ENCODE results near the gene DTNBP1. TPM values are rescaled to one million over a fixed set of nuclear protein-coding genes. Genes with fewer than 3 reads are reported as not detected.

DTNBP1 gene
- total and polyA plus RNA-seq, 4 donors, result 3.1 to 6.0 (median 4.3) TPM

DNA sequence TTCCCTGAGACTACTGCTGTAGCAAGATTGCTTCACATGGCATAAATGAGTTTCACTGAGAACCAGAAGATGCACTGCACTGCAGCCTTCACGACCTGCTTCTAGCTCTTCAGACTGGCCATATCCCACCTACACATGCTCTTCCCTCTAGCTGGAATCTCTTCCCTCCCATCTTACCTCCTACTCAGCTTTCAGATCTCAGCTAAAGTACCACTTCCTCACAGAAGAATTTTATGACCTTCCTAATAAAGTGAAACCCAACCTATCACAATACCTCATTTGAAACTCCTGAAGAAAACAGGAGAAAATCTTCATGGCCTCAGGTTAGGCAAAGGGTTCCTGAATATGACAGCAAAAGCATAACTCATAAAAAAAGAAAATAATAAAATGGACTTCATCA, 99.9 kb downstream of the DTNBP1 start:
- WGBS, result 85% methylated on average over 1 of the region's 1 CpG
- H3K27ac ChIP-seq (ENCODE audit: low read depth in 1 of 2, low read length in 2 of 2), result no peak overlapping the region
- DNase-seq (ENCODE audit: low spot score), result no peak

DNA sequence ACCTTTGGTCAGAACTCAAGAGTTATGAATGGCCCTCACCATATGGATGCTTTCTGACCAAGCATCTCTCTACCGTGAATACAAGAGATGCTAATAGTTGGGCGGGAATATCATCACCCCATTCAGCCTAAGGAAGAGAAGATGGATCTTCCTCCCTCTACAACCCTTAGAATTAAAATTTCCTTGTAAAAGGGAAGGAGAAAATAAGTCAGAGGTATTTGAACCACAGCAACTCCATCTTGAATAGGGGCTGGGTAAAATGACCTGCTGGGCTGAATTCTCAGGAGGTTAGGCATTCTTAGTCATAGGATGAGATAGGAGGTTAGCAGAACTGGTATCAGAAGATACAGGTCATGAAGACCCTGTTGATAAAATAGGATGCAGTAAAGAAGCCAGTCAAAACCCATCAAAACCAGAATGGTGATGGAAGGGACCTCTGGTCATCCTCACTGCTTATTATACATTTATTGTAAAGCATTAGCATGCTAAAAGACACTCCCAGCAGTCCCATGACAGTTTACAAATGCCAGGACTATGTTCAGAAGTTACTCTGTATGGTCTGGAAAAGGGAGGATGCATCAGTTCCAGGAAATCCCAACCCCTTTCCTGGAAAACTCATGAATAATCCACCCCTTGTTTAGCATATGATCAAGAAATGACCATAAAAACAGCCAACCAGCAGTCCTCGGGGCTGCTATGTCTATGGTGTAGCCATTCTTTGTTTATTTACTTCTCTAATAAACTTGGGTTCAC, 101.2 kb downstream of the DTNBP1 start:
- DNase-seq (ENCODE audit: low spot score), result no peak
- TF ChIP-seq GABPA (IDR thresholded peaks at IDR 0.05 in 1 of 2, conservative IDR thresholded peaks at IDR 0.05 in 1 of 2), result no peak
- TF ChIP-seq FOXA2 (IDR thresholded peaks at IDR 0.05), result no peak
- TF ChIP-seq, protein P1, sequence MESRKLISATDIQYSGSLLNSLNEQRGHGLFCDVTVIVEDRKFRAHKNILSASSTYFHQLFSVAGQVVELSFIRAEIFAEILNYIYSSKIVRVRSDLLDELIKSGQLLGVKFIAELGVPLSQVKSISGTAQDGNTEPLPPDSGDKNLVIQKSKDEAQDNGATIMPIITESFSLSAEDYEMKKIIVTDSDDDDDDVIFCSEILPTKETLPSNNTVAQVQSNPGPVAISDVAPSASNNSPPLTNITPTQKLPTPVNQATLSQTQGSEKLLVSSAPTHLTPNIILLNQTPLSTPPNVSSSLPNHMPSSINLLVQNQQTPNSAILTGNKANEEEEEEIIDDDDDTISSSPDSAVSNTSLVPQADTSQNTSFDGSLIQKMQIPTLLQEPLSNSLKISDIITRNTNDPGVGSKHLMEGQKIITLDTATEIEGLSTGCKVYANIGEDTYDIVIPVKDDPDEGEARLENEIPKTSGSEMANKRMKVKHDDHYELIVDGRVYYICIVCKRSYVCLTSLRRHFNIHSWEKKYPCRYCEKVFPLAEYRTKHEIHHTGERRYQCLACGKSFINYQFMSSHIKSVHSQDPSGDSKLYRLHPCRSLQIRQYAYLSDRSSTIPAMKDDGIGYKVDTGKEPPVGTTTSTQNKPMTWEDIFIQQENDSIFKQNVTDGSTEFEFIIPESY (IDR thresholded peaks at IDR 0.05), result no peak
- TF ChIP-seq EGR1 (IDR thresholded peaks at IDR 0.05; ENCODE audit: low read depth in 2 of 2), result no peak
- no peak for TF ChIP-seq RAD21 (IDR thresholded peaks at IDR 0.05)
- no peak for TF ChIP-seq NR2F2 (IDR thresholded peaks at IDR 0.05)
- TF ChIP-seq, protein P2, sequence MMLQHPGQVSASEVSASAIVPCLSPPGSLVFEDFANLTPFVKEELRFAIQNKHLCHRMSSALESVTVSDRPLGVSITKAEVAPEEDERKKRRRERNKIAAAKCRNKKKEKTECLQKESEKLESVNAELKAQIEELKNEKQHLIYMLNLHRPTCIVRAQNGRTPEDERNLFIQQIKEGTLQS (IDR thresholded peaks at IDR 0.05), result no peak
- TF ChIP-seq, protein P3, sequence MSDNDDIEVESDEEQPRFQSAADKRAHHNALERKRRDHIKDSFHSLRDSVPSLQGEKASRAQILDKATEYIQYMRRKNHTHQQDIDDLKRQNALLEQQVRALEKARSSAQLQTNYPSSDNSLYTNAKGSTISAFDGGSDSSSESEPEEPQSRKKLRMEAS (IDR thresholded peaks at IDR 0.05), result no peak
- no peak for TF ChIP-seq RXRA (IDR thresholded peaks at IDR 0.05)
- TF ChIP-seq JUND (IDR thresholded peaks at IDR 0.05), result no peak
- TF ChIP-seq, protein P4, sequence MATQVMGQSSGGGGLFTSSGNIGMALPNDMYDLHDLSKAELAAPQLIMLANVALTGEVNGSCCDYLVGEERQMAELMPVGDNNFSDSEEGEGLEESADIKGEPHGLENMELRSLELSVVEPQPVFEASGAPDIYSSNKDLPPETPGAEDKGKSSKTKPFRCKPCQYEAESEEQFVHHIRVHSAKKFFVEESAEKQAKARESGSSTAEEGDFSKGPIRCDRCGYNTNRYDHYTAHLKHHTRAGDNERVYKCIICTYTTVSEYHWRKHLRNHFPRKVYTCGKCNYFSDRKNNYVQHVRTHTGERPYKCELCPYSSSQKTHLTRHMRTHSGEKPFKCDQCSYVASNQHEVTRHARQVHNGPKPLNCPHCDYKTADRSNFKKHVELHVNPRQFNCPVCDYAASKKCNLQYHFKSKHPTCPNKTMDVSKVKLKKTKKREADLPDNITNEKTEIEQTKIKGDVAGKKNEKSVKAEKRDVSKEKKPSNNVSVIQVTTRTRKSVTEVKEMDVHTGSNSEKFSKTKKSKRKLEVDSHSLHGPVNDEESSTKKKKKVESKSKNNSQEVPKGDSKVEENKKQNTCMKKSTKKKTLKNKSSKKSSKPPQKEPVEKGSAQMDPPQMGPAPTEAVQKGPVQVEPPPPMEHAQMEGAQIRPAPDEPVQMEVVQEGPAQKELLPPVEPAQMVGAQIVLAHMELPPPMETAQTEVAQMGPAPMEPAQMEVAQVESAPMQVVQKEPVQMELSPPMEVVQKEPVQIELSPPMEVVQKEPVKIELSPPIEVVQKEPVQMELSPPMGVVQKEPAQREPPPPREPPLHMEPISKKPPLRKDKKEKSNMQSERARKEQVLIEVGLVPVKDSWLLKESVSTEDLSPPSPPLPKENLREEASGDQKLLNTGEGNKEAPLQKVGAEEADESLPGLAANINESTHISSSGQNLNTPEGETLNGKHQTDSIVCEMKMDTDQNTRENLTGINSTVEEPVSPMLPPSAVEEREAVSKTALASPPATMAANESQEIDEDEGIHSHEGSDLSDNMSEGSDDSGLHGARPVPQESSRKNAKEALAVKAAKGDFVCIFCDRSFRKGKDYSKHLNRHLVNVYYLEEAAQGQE (IDR thresholded peaks at IDR 0.05), result no peak
- TF ChIP-seq SP1 (IDR thresholded peaks at IDR 0.05), result no peak
- TF ChIP-seq FOXA1 (IDR thresholded peaks at IDR 0.05), result no peak
- TF ChIP-seq HNF4A (conservative IDR thresholded peaks at IDR 0.05), result no peak
- no peak for TF ChIP-seq TAF1 (conservative IDR thresholded peaks at IDR 0.05)
- no peak overlapping the region for H3K9ac ChIP-seq (ENCODE audit: low read depth in 1 of 2, low read length in 2 of 2)
- H3K27ac ChIP-seq (ENCODE audit: low read depth in 1 of 2, low read length in 2 of 2), result no peak overlapping the region
- H3K9me3 ChIP-seq (ENCODE audit: control insufficient read depth in 4 of 4, low read length in 3 of 4), result no peaks in the 10 kb centered on the region
- no peaks in the 10 kb centered on the region for H3K4me1 ChIP-seq (ENCODE audit: control insufficient read depth in 4 of 4, insufficient read depth in 4 of 4, low read length in 3 of 4)
- 94% methylated on average over 3 of the region's 3 CpGs for WGBS
- no peaks in the 10 kb centered on the region for H3K36me3 ChIP-seq (ENCODE audit: control insufficient read depth in 4 of 4, insufficient read depth in 3 of 4, low read depth in 1 of 4, low read length in 3 of 4)
- no peaks in the 10 kb centered on the region for H3K27me3 ChIP-seq (ENCODE audit: control insufficient read depth in 4 of 4, insufficient read depth in 4 of 4, low read length in 3 of 4)
- no peak overlapping the region for H3K4me3 ChIP-seq (ENCODE audit: low read depth in 1 of 3, low read length in 3 of 3)

More for the DNA sequence above, 99.9 kb downstream of the DTNBP1 start:
- Histone ChIP-seq H3K36me3 (ENCODE audit: control insufficient read depth in 4 of 4, insufficient read depth in 3 of 4, low read depth in 1 of 4, low read length in 3 of 4) (no peaks in the 10 kb centered on the region), H3K4me3 (ENCODE audit: low read depth in 1 of 3, low read length in 3 of 3) (no peak overlapping the region), H3K27me3 (ENCODE audit: control insufficient read depth in 4 of 4, insufficient read depth in 4 of 4, low read length in 3 of 4) (no peaks in the 10 kb centered on the region), H3K9ac (ENCODE audit: low read depth in 1 of 2, low read length in 2 of 2) (no peak overlapping the region), H3K9me3 (ENCODE audit: control insufficient read depth in 4 of 4, low read length in 3 of 4) (no peaks in the 10 kb centered on the region), H3K4me1 (ENCODE audit: control insufficient read depth in 4 of 4, insufficient read depth in 4 of 4, low read length in 3 of 4) (no peaks in the 10 kb centered on the region)
- no peak for TF ChIP-seq HNF4G (IDR thresholded peaks at IDR 0.05)
- TF ChIP-seq, protein P1 (IDR thresholded peaks at IDR 0.05), result no peak
- TF ChIP-seq FOXA1 (IDR thresholded peaks at IDR 0.05), result no peak
- TF ChIP-seq YY1 (IDR thresholded peaks at IDR 0.05), result no peak
- TF ChIP-seq, protein P2 (IDR thresholded peaks at IDR 0.05), result no peak
- no peak for TF ChIP-seq NR2F2 (IDR thresholded peaks at IDR 0.05)

Measured in liver (tissue), 9 donors.